GM19455 (cell line): ENCODE measurements around the gene POLR3E.

Source experiments
- ATAC-seq: cut with Tn5 transposase; IDR thresholded peaks from one replicate; pipeline ENCODE4 v1.9.1; 2021; ENCODE audit not compliant: unreplicated experiment

POLR3E gene, protein sequence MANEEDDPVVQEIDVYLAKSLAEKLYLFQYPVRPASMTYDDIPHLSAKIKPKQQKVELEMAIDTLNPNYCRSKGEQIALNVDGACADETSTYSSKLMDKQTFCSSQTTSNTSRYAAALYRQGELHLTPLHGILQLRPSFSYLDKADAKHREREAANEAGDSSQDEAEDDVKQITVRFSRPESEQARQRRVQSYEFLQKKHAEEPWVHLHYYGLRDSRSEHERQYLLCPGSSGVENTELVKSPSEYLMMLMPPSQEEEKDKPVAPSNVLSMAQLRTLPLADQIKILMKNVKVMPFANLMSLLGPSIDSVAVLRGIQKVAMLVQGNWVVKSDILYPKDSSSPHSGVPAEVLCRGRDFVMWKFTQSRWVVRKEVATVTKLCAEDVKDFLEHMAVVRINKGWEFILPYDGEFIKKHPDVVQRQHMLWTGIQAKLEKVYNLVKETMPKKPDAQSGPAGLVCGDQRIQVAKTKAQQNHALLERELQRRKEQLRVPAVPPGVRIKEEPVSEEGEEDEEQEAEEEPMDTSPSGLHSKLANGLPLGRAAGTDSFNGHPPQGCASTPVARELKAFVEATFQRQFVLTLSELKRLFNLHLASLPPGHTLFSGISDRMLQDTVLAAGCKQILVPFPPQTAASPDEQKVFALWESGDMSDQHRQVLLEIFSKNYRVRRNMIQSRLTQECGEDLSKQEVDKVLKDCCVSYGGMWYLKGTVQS

DNA sequence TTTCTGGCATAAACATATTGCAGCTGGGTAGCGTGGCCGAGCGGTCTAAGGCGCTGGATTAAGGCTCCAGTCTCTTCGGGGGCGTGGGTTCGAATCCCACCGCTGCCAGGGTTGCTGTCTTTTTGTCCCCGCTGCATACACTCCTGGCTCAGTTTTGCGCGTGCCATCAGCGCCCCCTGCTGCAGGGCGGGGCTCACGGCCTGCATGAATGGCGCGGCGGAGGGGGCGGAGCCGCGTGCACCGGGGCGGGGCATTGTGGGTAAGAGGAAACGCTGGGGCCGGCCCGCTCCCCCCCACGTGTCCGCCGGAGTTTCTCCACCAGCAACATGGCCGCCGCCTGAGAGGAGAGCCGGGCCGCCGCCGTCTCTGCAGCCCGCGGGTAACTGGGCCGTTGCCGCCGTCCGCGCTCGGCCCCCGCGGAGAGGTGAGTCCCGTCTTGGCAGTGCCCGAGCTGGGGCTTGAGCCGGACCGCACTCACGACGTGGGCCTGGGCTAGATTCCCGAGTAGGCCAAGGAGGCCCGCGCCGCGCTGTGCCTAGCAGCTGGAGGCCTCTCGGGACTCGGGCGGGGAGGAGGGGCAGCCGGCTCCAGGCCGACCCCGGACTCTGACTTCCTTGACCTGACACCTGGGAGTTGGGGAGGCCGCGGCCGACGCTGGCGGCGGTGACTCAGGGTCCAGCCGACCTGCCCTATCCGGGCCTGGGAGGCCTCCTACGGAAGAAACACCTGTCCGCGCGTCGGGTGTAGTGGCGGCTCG, at the start of gene POLR3E:
Gene POLR3E (plus strand): TSS at position 296 of the 757 bp plus-strand sequence. CDS start 5,560 bp downstream, outside the sequence.
- peak; percentile 83 for ATAC-seq

- no peak for ATAC-seq
Observed at GRCh38 chr16:22250522-22250921, 46.7 kb upstream of the POLR3E start.

GRCh38 chr16:22252317-22252716, 44.9 kb upstream of the POLR3E start:
- ATAC-seq = no peak

- ATAC-seq = no peak
Observed at GRCh38 chr16:22253272-22253671, 43.9 kb upstream of the POLR3E start.

DNA sequence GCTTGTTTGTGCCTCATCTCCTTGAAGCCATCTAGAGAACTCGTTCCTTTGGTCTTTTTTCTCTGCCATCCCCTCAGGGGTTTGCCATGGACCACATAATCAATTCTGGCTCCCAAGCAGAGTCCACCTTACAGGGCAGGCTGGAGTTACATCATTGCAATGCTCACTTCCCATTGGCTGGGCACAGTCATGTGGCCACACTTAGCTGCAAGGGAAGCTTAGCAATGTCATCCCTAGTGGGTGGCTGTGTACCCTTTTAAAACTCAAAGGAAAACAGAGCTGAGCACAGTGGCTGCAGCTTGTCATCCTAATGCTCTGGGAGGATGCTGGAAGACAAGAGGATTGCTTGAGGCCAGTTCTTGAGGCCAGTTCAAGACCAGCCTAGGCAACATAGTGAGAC, 41.9 kb upstream of the POLR3E start:
- no peak for ATAC-seq

GRCh38 chr16:22257440-22257839, 39.8 kb upstream of the POLR3E start:
- ATAC-seq = no peak

DNA sequence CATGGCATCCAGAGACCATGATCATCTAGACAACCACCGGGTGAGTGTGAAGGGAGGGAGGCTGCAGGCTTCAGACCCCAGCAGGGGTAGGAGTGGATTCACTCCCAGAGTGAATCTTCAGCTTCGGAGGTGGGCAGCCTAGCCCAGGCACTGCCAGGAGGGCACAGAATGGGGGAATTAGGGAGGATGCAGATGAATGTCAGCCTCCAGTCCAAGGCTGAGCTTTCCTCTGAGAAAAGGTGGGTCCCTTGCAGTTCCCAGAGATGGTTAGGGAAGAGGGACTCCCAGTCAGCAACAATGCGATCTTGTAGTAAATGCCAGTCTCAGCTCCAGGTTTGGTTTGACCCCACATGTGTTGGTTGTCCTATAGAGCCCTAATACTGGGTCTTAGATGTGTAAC, 36.7 kb upstream of the POLR3E start:
- no peak for ATAC-seq

DNA sequence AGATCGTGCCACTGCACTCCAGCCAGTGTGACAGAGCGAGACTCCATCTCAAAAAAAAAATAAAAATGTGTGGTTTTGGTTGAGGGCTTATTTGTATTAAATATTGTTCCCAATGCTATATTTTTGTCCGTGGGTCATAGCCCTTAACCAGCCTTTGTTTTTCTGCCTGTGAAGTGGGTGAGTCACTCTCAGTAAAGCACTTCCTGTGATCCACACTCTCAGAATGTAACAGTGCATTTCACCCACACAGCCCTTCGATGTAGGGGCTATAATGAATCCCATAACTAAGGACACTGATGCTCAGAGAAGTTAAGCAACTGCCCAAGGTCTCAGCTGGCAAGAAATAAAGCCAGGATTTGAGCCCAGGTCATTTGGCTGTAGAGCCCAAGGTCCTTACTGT, 34.7 kb upstream of the POLR3E start:
- ATAC-seq = no peak

GRCh38 chr16:22264786-22265185, 32.4 kb upstream of the POLR3E start:
- no peak for ATAC-seq

GRCh38 chr16:22265351-22265750, 31.9 kb upstream of the POLR3E start:
- no peak for ATAC-seq

GRCh38 chr16:22266546-22266945, 30.7 kb upstream of the POLR3E start:
- no peak for ATAC-seq

DNA sequence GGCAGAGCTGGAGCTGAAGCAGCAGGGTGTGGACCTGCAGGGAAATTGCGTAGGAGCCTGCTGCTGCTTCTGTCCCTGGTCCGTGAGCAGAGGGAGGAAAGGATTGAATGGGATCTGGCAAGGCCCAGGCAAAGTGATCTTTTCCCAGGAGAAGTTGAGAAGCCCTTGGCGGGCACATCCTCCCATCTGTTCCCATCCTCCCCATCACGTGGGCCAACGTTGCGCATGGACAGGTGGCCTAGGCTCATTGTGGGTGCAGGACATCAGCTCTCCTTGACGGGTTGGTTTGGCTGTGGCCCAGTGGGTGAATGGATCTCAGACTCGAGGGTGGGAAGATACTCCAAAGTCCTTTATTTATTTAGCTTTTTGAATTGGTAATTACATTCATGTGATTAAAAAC, 29.4 kb upstream of the POLR3E start:
- ATAC-seq = no peak

GRCh38 chr16:22270525-22270924, 26.7 kb upstream of the POLR3E start:
- no peak for ATAC-seq

GRCh38 chr16:22272870-22273650, 24.1 kb upstream of the POLR3E start:
- ATAC-seq = no peak

- ATAC-seq = no peak
Observed at GRCh38 chr16:22274916-22275315, 22.3 kb upstream of the POLR3E start.

DNA sequence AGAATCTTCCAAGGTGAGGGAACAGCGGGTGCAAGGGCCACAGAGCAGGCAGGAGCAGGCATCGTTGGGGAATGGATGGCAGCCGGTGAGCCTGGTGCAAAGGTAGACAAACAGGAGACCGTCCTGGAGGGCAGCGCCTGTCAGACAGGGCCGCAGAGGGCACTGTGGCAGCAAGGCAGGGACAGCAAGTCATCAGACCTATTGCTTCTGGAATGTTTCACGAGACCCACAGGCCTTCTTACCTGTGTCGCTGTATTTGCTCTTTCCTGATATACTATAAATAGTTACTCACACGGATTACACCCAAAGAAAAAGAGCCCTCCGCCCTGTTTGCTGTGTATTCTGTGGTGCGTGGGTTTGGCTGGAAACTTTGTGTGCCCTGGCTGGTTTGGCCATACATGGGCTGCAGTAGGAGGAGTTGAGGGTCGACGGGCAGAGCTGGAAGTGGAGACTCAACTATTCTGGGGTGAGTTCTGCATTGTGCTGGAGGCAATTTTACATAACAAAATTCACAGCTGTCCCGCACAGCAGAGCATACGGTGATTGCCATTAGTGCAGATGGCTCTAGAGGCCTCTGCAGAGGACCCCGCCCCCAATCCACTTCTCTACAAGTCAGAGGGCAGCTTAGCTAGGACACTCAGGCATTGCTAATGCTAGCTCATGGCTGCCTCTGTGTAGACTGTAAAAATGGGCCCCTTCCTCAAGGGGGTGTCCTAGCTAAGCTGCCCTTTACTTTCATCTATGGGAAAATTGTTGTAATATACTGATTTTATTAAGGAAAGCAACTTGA, 18.6 kb upstream of the POLR3E start:
- no peak for ATAC-seq

- ATAC-seq = no peak
Observed at GRCh38 chr16:22282254-22282892, 14.8 kb upstream of the POLR3E start.

- no peak for ATAC-seq
Observed at GRCh38 chr16:22284637-22285036, 12.6 kb upstream of the POLR3E start.

GRCh38 chr16:22285080-22285479, 12.1 kb upstream of the POLR3E start:
- no peak for ATAC-seq

- ATAC-seq = no peak
Observed at GRCh38 chr16:22291020-22291419, 6.2 kb upstream of the POLR3E start.
